MCF 10A (cell line): ENCODE results near the gene NSUN3. TPM values are rescaled to one million over a fixed set of nuclear protein-coding genes. Genes with fewer than 3 reads are reported as not detected.

ENCODE experiments used
- BruUV-seq: library from RNA; stranded (reverse); fragments of 400-500 nt; replicated peaks from 2 replicates; lab custom pipeline; 2021; lab: Mats Ljungman, UMichigan
- CTCF ChIA-PET: fragments of 300-600 bp; sonication (Branson Sonifier 250); formaldehyde crosslinking; extraction: SDS; loops from one replicate; lab custom pipeline; 2021; ENCODE audit warnings: antibody characterized with exemption, inconsistent platforms; lab: Yijun Ruan, JAX
- POLR2A ChIA-PET: fragments of 300-600, 350-650 bp; sonication (Branson Sonifier 250); formaldehyde crosslinking; extraction: SDS; loops from one replicate; lab custom pipeline; 2020; ENCODE audit warnings: antibody characterized with exemption, inconsistent platforms; lab: Yijun Ruan, JAX
- DNase-seq: peaks from one replicate; pipeline ENCODE4 v3.0.0-alpha.2; 2018; ENCODE audit not compliant: unreplicated experiment
- H3K27ac Mint-ChIP-seq: one replicate; pipeline ENCODE4 v1.8.0; 2022; ENCODE audit warnings: mild to moderate bottlenecking, low read depth, mixed read lengths; ENCODE audit not compliant: unreplicated experiment
- H3K27me3 Mint-ChIP-seq: one replicate; pipeline ENCODE4 v1.8.0; 2022; ENCODE audit warnings: mixed read lengths; ENCODE audit not compliant: insufficient read depth, unreplicated experiment
- H3K36me3 Mint-ChIP-seq: one replicate; pipeline ENCODE4 v1.8.0; 2022; ENCODE audit warnings: mild to moderate bottlenecking, moderate library complexity, mixed read lengths; ENCODE audit not compliant: insufficient read depth, unreplicated experiment
- H3K4me1 Mint-ChIP-seq: one replicate; pipeline ENCODE4 v1.8.0; 2022; ENCODE audit warnings: mixed read lengths; ENCODE audit not compliant: insufficient read depth, unreplicated experiment
- H3K4me3 Mint-ChIP-seq: one replicate; pipeline ENCODE4 v1.8.0; 2022; ENCODE audit warnings: mild to moderate bottlenecking, moderate library complexity, mixed read lengths; ENCODE audit not compliant: unreplicated experiment
- H3K9me3 Mint-ChIP-seq: one replicate; pipeline ENCODE4 v1.8.0; 2022; ENCODE audit warnings: mixed read lengths; ENCODE audit not compliant: unreplicated experiment
- CTCF ChIP-seq: fragments of 200-600 bp; IDR thresholded peaks from one replicate; pipeline ENCODE4 v1.8.0; 2022; ENCODE audit warnings: antibody characterized with exemption, mild to moderate bottlenecking; ENCODE audit not compliant: unreplicated experiment
- intact Hi-C: fragments of 100-400 bp; cut with micrococcal nuclease; formaldehyde crosslinking; loops from 2 replicates; pipeline ENCODE4 v1.14.1; 2022
- total RNA-seq: library from RNA; stranded (reverse); gene quantifications from 2 replicates; pipeline ENCODE4 v1.2.3, GENCODE V29; 2022

Gene NSUN3
- total RNA-seq, 1 experiment from 2014 or later: 13.0 TPM

GRCh38 chr3:94172695-94173310 lies 109.9 kb downstream of the NSUN3 start:
- Mint-ChIP-seq H3K4me3 (no peak overlapping the region), H3K27me3 (no peaks in the 10 kb centered on the region), H3K36me3 (no peaks in the 10 kb centered on the region), H3K27ac (no peak overlapping the region), H3K4me1 (peaks cover 16% of the 10 kb centered on the region), H3K9me3 (no peaks in the 10 kb centered on the region)
- intact Hi-C loops: no loop called here
- BruUV-seq: no TSS peak
- TF ChIP-seq CTCF: no peak
- no peak for DNase-seq
- ChIA-PET POLR2A (no interaction called here), CTCF (interaction anchor here (0.6 kb wide), 2 partner anchors 75 to 103 kb away, joined by 3 read pairs; no protein-coding TSS in a partner anchor)

- Mint-ChIP-seq H3K4me1 (peaks cover 16% of the 10 kb centered on the region), H3K4me3 (no peak overlapping the region), H3K27ac (peak overlapping the region; percentile 4), H3K27me3 (no peaks in the 10 kb centered on the region), H3K36me3 (no peaks in the 10 kb centered on the region), H3K9me3 (no peaks in the 10 kb centered on the region)
- BruUV-seq: no TSS peak
- intact Hi-C loops: no loop called here
- no peak for TF ChIP-seq CTCF
- DNase-seq: no peak
- ChIA-PET POLR2A (interaction anchor here (1.0 kb wide), 1 partner anchor 14 kb away, joined by 4 read pairs; no protein-coding TSS in a partner anchor), CTCF (interaction anchor here (0.6 to 1.3 kb wide), 3 partner anchors 10 to 74 kb away, joined by 3 read pairs; no protein-coding TSS in a partner anchor)
Observed at GRCh38 chr3:94173673-94174434, 111.0 kb downstream of the NSUN3 start.

- no peaks in the 10 kb centered on the region for H3K27me3 Mint-ChIP-seq
- POLR2A ChIA-PET: interaction anchor here (0.6 to 0.8 kb wide), 2 partner anchors 17 to 26 kb away, joined by 3 to 4 read pairs; no protein-coding TSS in a partner anchor
- H3K27ac Mint-ChIP-seq: no peak overlapping the region
- peaks cover 16% of the 10 kb centered on the region for H3K4me1 Mint-ChIP-seq
- no TSS peak for BruUV-seq
- CTCF ChIA-PET: interaction anchor here (1.6 kb wide), 1 partner anchor 59 kb away, joined by 4 read pairs; no protein-coding TSS in a partner anchor
- H3K9me3 Mint-ChIP-seq: no peaks in the 10 kb centered on the region
- no peaks in the 10 kb centered on the region for H3K36me3 Mint-ChIP-seq
- no peak overlapping the region for H3K4me3 Mint-ChIP-seq
- no peak for TF ChIP-seq CTCF
- DNase-seq: no peak
- intact Hi-C loops: no loop called here
Observed at GRCh38 chr3:94175677-94176076, 112.8 kb downstream of the NSUN3 start.

GRCh38 chr3:94176988-94177745 lies 114.3 kb downstream of the NSUN3 start:
- peak; percentile 20 for DNase-seq
- TF ChIP-seq CTCF: no peak
- Mint-ChIP-seq H3K27me3 (no peaks in the 10 kb centered on the region), H3K4me3 (peak overlapping the region; percentile 56), H3K4me1 (peaks cover 16% of the 10 kb centered on the region), H3K36me3 (no peaks in the 10 kb centered on the region), H3K9me3 (no peaks in the 10 kb centered on the region), H3K27ac (peak overlapping the region; percentile 10)
- ChIA-PET CTCF (interaction anchor here (0.6 to 1.6 kb wide), 5 partner anchors 15 to 127 kb away, joined by 3 to 4 read pairs (median 3); no protein-coding TSS in a partner anchor), POLR2A (no interaction called here)
- BruUV-seq: no TSS peak
- intact Hi-C loops: no loop called here
